GM23248 (cell line): ENCODE data around the gene MYEOV. TPM values are rescaled to one million over a fixed set of nuclear protein-coding genes. Genes with fewer than 3 reads are reported as not detected.

ENCODE experiments used
- DNase-seq: peaks from one replicate; pipeline ENCODE4 v3.0.0-alpha.2; 2015
- H2AFZ ChIP-seq: fragments of 200-600 bp; sonication (generic); 2 replicates; pipeline ENCODE4 v1.6.1; 2016; ENCODE audit warnings: antibody characterized with exemption
- H3F3A ChIP-seq: fragments of 200-600 bp; sonication (generic); 2 replicates; pipeline ENCODE4 v1.6.1; 2016; ENCODE audit warnings: mild to moderate bottlenecking, antibody characterized with exemption, mixed run types; ENCODE audit not compliant: insufficient read depth
- H3K27ac ChIP-seq: fragments of 200-600 bp; sonication (generic); 2 replicates; pipeline ENCODE4 v1.5.1; 2016; ENCODE audit warnings: mild to moderate bottlenecking
- H3K27me3 ChIP-seq: fragments of 200-600 bp; sonication (generic); replicated peaks from 2 replicates; pipeline ENCODE4 v1.6.1; 2016; ENCODE audit warnings: mild to moderate bottlenecking; ENCODE audit not compliant: insufficient read depth
- H3K36me3 ChIP-seq: fragments of 200-600 bp; sonication (generic); 2 replicates; pipeline ENCODE4 v1.6.1; 2016; ENCODE audit warnings: low read depth, mild to moderate bottlenecking
- H3K4me1 ChIP-seq: fragments of 200-600 bp; sonication (generic); 2 replicates; pipeline ENCODE4 v1.6.1; 2016; ENCODE audit warnings: mild to moderate bottlenecking; ENCODE audit not compliant: insufficient read depth
- H3K4me2 ChIP-seq: fragments of 200-600 bp; sonication (generic); one replicate; pipeline ENCODE4 v1.6.1; 2016; ENCODE audit warnings: mild to moderate bottlenecking; ENCODE audit not compliant: unreplicated experiment
- H3K4me3 ChIP-seq: fragments of 200-600 bp; sonication (generic); 2 replicates; pipeline ENCODE4 v1.5.1; 2016; ENCODE audit warnings: mild to moderate bottlenecking
- H3K79me2 ChIP-seq: fragments of 200-600 bp; sonication (generic); 2 replicates; pipeline ENCODE4 v1.6.1; 2016; ENCODE audit warnings: mild to moderate bottlenecking; ENCODE audit not compliant: insufficient read depth
- H3K9ac ChIP-seq: fragments of 200-600 bp; sonication (generic); 2 replicates; pipeline ENCODE4 v1.6.1; 2016; ENCODE audit warnings: mild to moderate bottlenecking
- H3K9me2 ChIP-seq: fragments of 200-600 bp; sonication (generic); 2 replicates; pipeline ENCODE4 v1.6.1; 2016; ENCODE audit warnings: mixed run types, mild to moderate bottlenecking, moderate library complexity; ENCODE audit not compliant: insufficient read depth
- H3K9me3 ChIP-seq: fragments of 200-600 bp; sonication (generic); one replicate; pipeline ENCODE4 v1.6.1; 2017; ENCODE audit warnings: low read depth
- H4K20me1 ChIP-seq: fragments of 200-600 bp; sonication (generic); 2 replicates; pipeline ENCODE4 v1.6.0; 2016; ENCODE audit not compliant: insufficient read depth
- EZH2 ChIP-seq: fragments of 200-600 bp; sonication (generic); IDR thresholded peaks from 2 replicates; pipeline ENCODE4 v1.6.1; 2018; ENCODE audit warnings: antibody characterized with exemption, mild to moderate bottlenecking; ENCODE audit not compliant: insufficient read depth, poor library complexity, severe bottlenecking
- EZH2phosphoT487 ChIP-seq: fragments of 200-600 bp; sonication (generic); IDR thresholded peaks from 2 replicates; pipeline ENCODE4 v1.6.1; 2018; ENCODE audit warnings: antibody characterized with exemption, moderate library complexity, mild to moderate bottlenecking, low read depth; ENCODE audit not compliant: insufficient read depth
- WGBS, 2 experiments: methylation state at CpG; one replicate each; pipeline ENCODE4 v1.1.6; 2015 to 2017; ENCODE audit warnings: low lambda C conversion rate in 2 of 2, low coverage in 1 of 2; ENCODE audit errors: missing lambda C conversion rate in 2 of 2; 5-methylcytosine and 5-hydroxymethylcytosine counted together
- in situ Hi-C: fragments of 300-500 bp; cut with MboI; formaldehyde crosslinking; loops from 2 replicates; pipeline ENCODE4 v1.15.0; 2020
- polyA plus RNA-seq: library from polyadenylated mRNA; unstranded; fragments of >200 nt; fragmentation: Nextera tagmentation; extraction: Ambion mirVana; gene quantifications from 2 replicates; pipeline ENCODE4 v1.2.1, GENCODE V29; 2016
- total RNA-seq: library from RNA; depleted of rRNA; stranded (reverse); fragments of >200 nt; shearing (Covaris generic); gene quantifications from 2 replicates; pipeline ENCODE4 v1.2.3, GENCODE V29; 2014

Gene MYEOV
- total and polyA plus RNA-seq, 2 experiments from 2014 or later = 0.86 to 7.2 TPM

- no peaks in the 10 kb centered on the region for H4K20me1 ChIP-seq
- H3K4me2 ChIP-seq = peak overlapping the region; percentile 4
- no peaks in the 10 kb centered on the region for H3K36me3 ChIP-seq
- WGBS, 2 experiments = 82 to 88% methylated on average over 5 to 8 of the region's 8 CpGs
- DNase-seq = no peak
- H3K79me2 ChIP-seq = peaks cover 5% of the 10 kb centered on the region; the same call in 1 of the 2 replicates
- TF ChIP-seq EZH2phosphoT487 = no peak
- TF ChIP-seq EZH2 = no peak
- H3K9me3 ChIP-seq = no peaks in the 10 kb centered on the region
- H3K27me3 ChIP-seq = no peaks in the 10 kb centered on the region
- H3K4me1 ChIP-seq = peaks cover 61% of the 10 kb centered on the region
- no peak overlapping the region for H2AFZ ChIP-seq
- peaks cover 52% of the 10 kb centered on the region for H3F3A ChIP-seq
- H3K9me2 ChIP-seq = no peaks in the 10 kb centered on the region
- peak overlapping the region; percentile 96 for H3K27ac ChIP-seq
- peak overlapping the region; percentile 75 for H3K9ac ChIP-seq
- H3K4me3 ChIP-seq = no peak overlapping the region
- in situ Hi-C loops = loop anchor here (10.0 kb wide), 1 partner anchor 335 kb away; no protein-coding TSS in a partner anchor
Observed at GRCh38 chr11:69299572-69299971, 5.6 kb downstream of the MYEOV start.

DNA sequence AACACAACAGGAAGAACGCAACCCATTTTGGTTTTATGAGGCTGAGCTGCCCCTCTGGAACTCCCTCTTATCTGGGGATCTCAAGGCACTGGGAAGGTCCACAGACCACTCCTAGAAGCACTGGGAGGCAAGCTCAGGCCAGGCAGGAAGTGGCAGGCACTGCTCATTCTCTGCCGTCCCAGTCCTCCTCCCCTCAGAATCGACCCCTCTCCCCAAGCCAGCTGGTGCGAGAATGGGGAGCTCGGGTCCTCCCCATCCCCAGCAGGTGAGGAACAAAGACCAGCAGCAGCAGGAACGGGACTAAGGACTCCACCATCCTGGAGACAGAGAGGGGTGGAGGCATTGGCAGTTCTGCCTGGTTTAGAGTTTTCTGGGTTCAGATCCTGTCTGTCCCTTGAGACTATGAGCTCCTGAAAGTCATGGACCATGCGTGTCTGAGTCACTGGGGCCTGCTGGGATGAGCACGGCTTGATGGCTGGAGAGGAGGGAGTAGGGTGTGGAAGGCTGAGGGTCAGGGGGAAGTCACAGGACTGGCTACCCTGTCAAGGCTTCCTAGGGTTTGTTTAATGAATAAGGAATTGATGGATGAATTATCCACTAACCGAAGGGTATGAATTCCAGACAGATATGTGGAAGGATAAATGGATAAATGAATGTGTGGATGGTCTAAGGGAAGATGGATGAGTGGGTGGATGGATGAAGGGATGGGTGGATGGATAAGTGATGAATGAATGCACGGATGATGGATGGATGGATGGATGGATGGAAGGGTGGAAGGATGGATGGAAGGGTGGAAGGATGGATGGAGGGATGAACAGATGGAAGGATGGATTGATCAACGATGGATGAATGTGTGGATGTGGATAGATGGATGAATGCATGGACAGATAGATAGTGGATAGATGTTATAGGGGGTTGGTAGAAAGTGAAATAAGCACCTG lies 6.4 kb downstream of the MYEOV start:
- H3K4me1 ChIP-seq = peaks cover 61% of the 10 kb centered on the region
- H3K4me2 ChIP-seq = peak overlapping the region; percentile 4
- peak overlapping the region; percentile 75 for H3K9ac ChIP-seq

GRCh38 chr11:69301081-69301454 lies 7.1 kb downstream of the MYEOV start:
- Histone ChIP-seq H3K4me1 (peaks cover 58% of the 10 kb centered on the region), H4K20me1 (no peaks in the 10 kb centered on the region), H3F3A (peaks cover 52% of the 10 kb centered on the region), H3K9me3 (no peaks in the 10 kb centered on the region), H3K9me2 (no peaks in the 10 kb centered on the region), H3K4me3 (no peak overlapping the region), H3K4me2 (no peak overlapping the region), H3K9ac (0 out of 2 replicates have a peak overlapping the region, but pooled peaks have one; percentile 82), H3K27ac (peak overlapping the region; percentile 96), H2AFZ (no peak overlapping the region), H3K79me2 (peaks cover 5% of the 10 kb centered on the region; the same call in 1 of the 2 replicates), H3K36me3 (no peaks in the 10 kb centered on the region), H3K27me3 (no peaks in the 10 kb centered on the region)
- no peak for TF ChIP-seq EZH2phosphoT487
- TF ChIP-seq EZH2 = no peak
- in situ Hi-C loops = no loop called here
- WGBS, 2 experiments = 94 to 95% methylated on average over 11 of the region's 11 CpGs
- DNase-seq = peak; percentile 24

More for the DNA sequence above, 6.4 kb downstream of the MYEOV start:
- Histone ChIP-seq H2AFZ (no peak overlapping the region; the same call in 1 of the 2 replicates), H3K79me2 (peaks cover 5% of the 10 kb centered on the region; the same call in 1 of the 2 replicates), H3K27me3 (no peaks in the 10 kb centered on the region), H3K9me2 (no peaks in the 10 kb centered on the region), H3K36me3 (no peaks in the 10 kb centered on the region), H4K20me1 (no peaks in the 10 kb centered on the region), H3K9me3 (no peaks in the 10 kb centered on the region), H3K27ac (peak overlapping the region; percentile 96), H3F3A (peaks cover 52% of the 10 kb centered on the region), H3K4me3 (no peak overlapping the region)
- 22 to 24% methylated on average over 11 of the region's 11 CpGs for WGBS, 2 experiments
- peak; percentile 96 for DNase-seq
- no peak for TF ChIP-seq EZH2phosphoT487
- TF ChIP-seq EZH2 = no peak
- in situ Hi-C loops = no loop called here

GRCh38 chr11:69301455-69302401 lies 7.8 kb downstream of the MYEOV start:
- Histone ChIP-seq H3K9ac (peak overlapping the region; percentile 82), H3K4me2 (peak overlapping the region; percentile 61), H3K4me3 (0 out of 2 replicates have a peak overlapping the region, but pooled peaks have one; percentile 14), H2AFZ (no peak overlapping the region), H4K20me1 (no peaks in the 10 kb centered on the region), H3K27me3 (no peaks in the 10 kb centered on the region), H3K4me1 (peaks cover 52% of the 10 kb centered on the region), H3F3A (peaks cover 46% of the 10 kb centered on the region), H3K79me2 (peaks cover 5% of the 10 kb centered on the region; the same call in 1 of the 2 replicates), H3K9me3 (no peaks in the 10 kb centered on the region), H3K36me3 (no peaks in the 10 kb centered on the region), H3K9me2 (no peaks in the 10 kb centered on the region), H3K27ac (peak overlapping the region; percentile 96)
- WGBS, 2 experiments = 17 to 25% methylated on average over 12 to 13 of the region's 13 CpGs
- TF ChIP-seq EZH2 (no peak), EZH2phosphoT487 (no peak)
- in situ Hi-C loops = no loop called here
- peak; percentile 95 for DNase-seq
